COLO829 (cell line): Measurements from ENCODE around the gene DNAH10.
"Not testable (repeated sequence)": the region's sequence is repeated elsewhere in the genome, so short reads cannot be mapped to it uniquely, and the experiment has no call there.

Experiments used
- DNase-seq: peaks from one replicate; pipeline ENCODE4 v3.0.0; 2012; ENCODE audit warnings: low spot score

The DNAH10 gene

GRCh38 chr12:123748661-123749060 is 13.4 kb upstream of the DNAH10 start:
- DNase-seq: peak; percentile 68

GRCh38 chr12:123749355-123749754 is 12.7 kb upstream of the DNAH10 start:
- no peak for DNase-seq

- DNase-seq: no peak
Observed at GRCh38 chr12:123750159-123750656, 11.9 kb upstream of the DNAH10 start.

- DNase-seq: no peak
Observed at GRCh38 chr12:123752046-123752445, 10.1 kb upstream of the DNAH10 start.

- DNase-seq: no peak
Observed at GRCh38 chr12:123754041-123754772, 7.9 kb upstream of the DNAH10 start.

GRCh38 chr12:123757561-123757960 is 4.5 kb upstream of the DNAH10 start:
- no peak for DNase-seq

- no peak for DNase-seq
Observed at GRCh38 chr12:123760267-123760938, 1.7 kb upstream of the DNAH10 start.

GRCh38 chr12:123762715-123763052 is 583 bp downstream of the DNAH10 start:
- DNase-seq: no peak

GRCh38 chr12:123763093-123763492 is 992 bp downstream of the DNAH10 start:
- DNase-seq: no peak

GRCh38 chr12:123764109-123764508 is 2.0 kb downstream of the DNAH10 start:
- no peak for DNase-seq

GRCh38 chr12:123765504-123766035 is 3.5 kb downstream of the DNAH10 start:
- no peak for DNase-seq

- no peak for DNase-seq
Observed at GRCh38 chr12:123767613-123768012, 5.5 kb downstream of the DNAH10 start.

- DNase-seq: no peak
Observed at GRCh38 chr12:123771261-123771660, 9.2 kb downstream of the DNAH10 start.

GRCh38 chr12:123772074-123772473 is 10.0 kb downstream of the DNAH10 start:
- DNase-seq: no peak

- no peak for DNase-seq
Observed at GRCh38 chr12:123773375-123773774, 11.3 kb downstream of the DNAH10 start.

GRCh38 chr12:123779551-123779950 is 17.4 kb downstream of the DNAH10 start:
- no peak for DNase-seq

- no peak for DNase-seq
Observed at GRCh38 chr12:123782997-123783792, 21.1 kb downstream of the DNAH10 start.

GRCh38 chr12:123787466-123787865 is 25.4 kb downstream of the DNAH10 start:
- no peak for DNase-seq

- DNase-seq: no peak
Observed at GRCh38 chr12:123788541-123788940, 26.4 kb downstream of the DNAH10 start.

- not testable (repeated sequence) for DNase-seq
Observed at GRCh38 chr12:123789422-123789821, 27.3 kb downstream of the DNAH10 start.

- no peak for DNase-seq
Observed at GRCh38 chr12:123790905-123791467, 28.9 kb downstream of the DNAH10 start.

- DNase-seq: no peak
Observed at GRCh38 chr12:123794027-123794426, 31.9 kb downstream of the DNAH10 start.
